HepG2 (cell line): ENCODE data around the gene CDC34. TPM values are rescaled to one million over a fixed set of nuclear protein-coding genes. Genes with fewer than 3 reads are reported as not detected.

ENCODE experiments used
- ATAC-seq: fragments of 200-7000 bp; cut with Tn5 transposase; 3 replicates; pipeline ENCODE4 v1.9.1; 2020; ENCODE audit warnings: mild to moderate bottlenecking, moderate library complexity
- BruUV-seq: library from RNA; stranded (reverse); fragments of 400-500 nt; replicated peaks from 2 replicates; lab custom pipeline; 2021; lab: Mats Ljungman, UMichigan
- CTCF ChIA-PET: fragments of 300-600 bp; formaldehyde crosslinking; extraction: SDS; loops from one replicate; lab custom pipeline; 2021; ENCODE audit warnings: low total read pairs, inconsistent platforms, low intra/inter-chr PET ratio; lab: Yijun Ruan, JAX
- POLR2A ChIA-PET: fragments of 350-600 bp; sonication (Branson Sonifier 250); formaldehyde crosslinking; loops from one replicate; lab custom pipeline; 2020; ENCODE audit warnings: antibody characterized with exemption, inconsistent platforms; lab: Yijun Ruan, JAX
- DNase-seq: peaks from one replicate; pipeline ENCODE4 v3.0.0-alpha.2; 2015; ENCODE audit warnings: low spot score
- FAIRE-seq: peaks from 3 replicates; lab custom pipeline; 2011; peaks lifted over from hg19 to GRCh38; lab: Jason Lieb, UNC
- H2AFZ ChIP-seq: one replicate; pipeline ENCODE4 v1.6.1; 2011; ENCODE audit warnings: low read length, inconsistent platforms
- H3K27ac ChIP-seq: fragments of 300-600 bp; 3 replicates; pipeline ENCODE4 v1.8.0; 2011; ENCODE audit warnings: mixed run types, mild to moderate bottlenecking, mixed read lengths, low read length, inconsistent platforms; ENCODE audit not compliant: insufficient read depth; ENCODE audit errors: extremely low read length
- H3K27me3 ChIP-seq, 2 experiments: fragments of 200-600 bp in 1 of 2; 2 replicates in 1 of 2; 3 replicates in 1 of 2; pipeline versions ENCODE4 v1.6.0 to v1.8.0; 2011; ENCODE audit warnings: low read length in 2 of 2, mild to moderate bottlenecking in 2 of 2, moderate library complexity in 2 of 2, inconsistent platforms in 1 of 2; ENCODE audit not compliant: insufficient read depth in 2 of 2, control insufficient read depth in 1 of 2
- H3K36me3 ChIP-seq, 2 experiments: fragments of 200-600 bp in 1 of 2; replicated peaks in 1 of 2; 2 replicates in 1 of 2; 3 replicates in 1 of 2; pipeline versions ENCODE4 v1.5.1 to v1.8.0; 2011; ENCODE audit warnings: low read length in 2 of 2, inconsistent platforms in 1 of 2; ENCODE audit not compliant: insufficient read depth in 2 of 2, control insufficient read depth in 1 of 2
- H3K4me1 ChIP-seq: 2 replicates; pipeline ENCODE4 v1.5.1; 2012; ENCODE audit warnings: low read length, inconsistent platforms; ENCODE audit not compliant: insufficient read depth
- H3K4me2 ChIP-seq: 2 replicates; pipeline ENCODE4 v1.6.0; 2011; ENCODE audit warnings: low read depth, low read length, inconsistent platforms
- H3K4me3 ChIP-seq, 3 experiments: fragments of 200-600 bp in 1 of 3; sonication (generic), shearing (Covaris generic) in 1 of 3; replicated peaks in 1 of 3; 2 replicates each; pipeline ENCODE4 v1.5.1; 2011 to 2016; ENCODE audit warnings: low read length in 3 of 3, inconsistent platforms in 2 of 3, low read depth in 2 of 3, mild to moderate bottlenecking in 2 of 3, control low read depth in 1 of 3, mixed read lengths in 1 of 3; ENCODE audit not compliant: insufficient read depth in 1 of 3
- H3K79me2 ChIP-seq: one replicate; pipeline ENCODE4 v1.6.1; 2011; ENCODE audit warnings: low read length, inconsistent platforms; ENCODE audit not compliant: insufficient read depth
- H3K9ac ChIP-seq: 2 replicates; pipeline ENCODE4 v1.6.0; 2011; ENCODE audit warnings: mild to moderate bottlenecking, low read depth, low read length, inconsistent platforms; ENCODE audit not compliant: insufficient read depth
- H3K9me3 ChIP-seq: 2 replicates; pipeline ENCODE4 v1.5.1; 2012; ENCODE audit warnings: mild to moderate bottlenecking, low read length
- H4K20me1 ChIP-seq: 2 replicates; pipeline ENCODE4 v1.6.0; 2011; ENCODE audit warnings: inconsistent platforms, mild to moderate bottlenecking, low read length, moderate library complexity; ENCODE audit not compliant: insufficient read depth
- GATA4 ChIP-seq: sonication (generic); IDR thresholded peaks from 2 replicates; pipeline ENCODE4 v1.6.1; 2016; ENCODE audit warnings: antibody characterized with exemption, low read depth, borderline replicate concordance
- HNRNPUL1 ChIP-seq: fragments of 200-400 bp; formaldehyde crosslinking; IDR thresholded peaks from 2 replicates; pipeline ENCODE4 v1.6.1; 2017; ENCODE audit warnings: low read depth, mild to moderate bottlenecking, low read length, moderate library complexity
- MBD4 ChIP-seq: IDR thresholded peaks from 2 replicates; pipeline ENCODE4 v1.6.1; 2012; ENCODE audit warnings: low read length, inconsistent platforms, borderline replicate concordance
- MXD4 ChIP-seq: IDR thresholded peaks from 2 replicates; pipeline ENCODE4 v1.6.1; 2016; ENCODE audit warnings: mild to moderate bottlenecking, missing biosample characterization, missing genetic modification reagents
- NFE2L1 ChIP-seq: sonication (generic); formaldehyde crosslinking; IDR thresholded peaks from 2 replicates; pipeline ENCODE4 v1.4.0; 2020; ENCODE audit warnings: missing genetic modification reagents, mild to moderate bottlenecking, borderline replicate concordance
- PRMT3 ChIP-seq: sonication (generic); formaldehyde crosslinking; IDR thresholded peaks from 2 replicates; pipeline ENCODE4 v1.8.1; 2022; ENCODE audit warnings: low read depth, mild to moderate bottlenecking, moderate library complexity, missing genetic modification reagents, borderline replicate concordance
- RBFOX2 ChIP-seq: fragments of 200-400 bp; formaldehyde crosslinking; IDR thresholded peaks from 2 replicates; pipeline ENCODE4 v1.6.1; 2017; ENCODE audit warnings: low read depth, mild to moderate bottlenecking, low read length
- RBM39 ChIP-seq: fragments of 200-400 bp; formaldehyde crosslinking; IDR thresholded peaks from one replicate; pipeline ENCODE4 v1.6.1; 2018; ENCODE audit warnings: antibody characterized with exemption, mild to moderate bottlenecking, low read depth, low read length; ENCODE audit not compliant: poor library complexity, severe bottlenecking
- SKIL ChIP-seq: sonication (generic); formaldehyde crosslinking; IDR thresholded peaks from 2 replicates; pipeline ENCODE4 v1.8.0; 2022; ENCODE audit warnings: missing genetic modification reagents, mild to moderate bottlenecking, moderate library complexity, borderline replicate concordance
- SRY ChIP-seq: sonication (generic); formaldehyde crosslinking; IDR thresholded peaks from 2 replicates; pipeline ENCODE4 v1.8.0; 2022; ENCODE audit warnings: mild to moderate bottlenecking, missing genetic modification reagents
- TCF12 ChIP-seq, 2 experiments: fragments of 450-650 bp in 1 of 2; sonication (generic) in 1 of 2; formaldehyde crosslinking in 1 of 2; IDR thresholded peaks; 2 replicates each; pipeline versions ENCODE4 v1.6.1 to v1.8.0; 2017 to 2022; ENCODE audit warnings: antibody characterized with exemption in 1 of 2, mild to moderate bottlenecking in 1 of 2, missing genetic modification reagents in 1 of 2, moderate library complexity in 1 of 2
- TMF1 ChIP-seq: sonication (generic); formaldehyde crosslinking; IDR thresholded peaks from 2 replicates; pipeline ENCODE4 v1.8.1; 2022; ENCODE audit warnings: low read depth, missing genetic modification reagents
- U2AF2 ChIP-seq: fragments of 200-400 bp; formaldehyde crosslinking; IDR thresholded peaks from 2 replicates; pipeline ENCODE4 v1.6.1; 2017; ENCODE audit warnings: low read depth, mild to moderate bottlenecking, low read length
- ZBTB25 ChIP-seq: IDR thresholded peaks from 2 replicates; pipeline ENCODE4 v1.6.1; 2018; ENCODE audit warnings: missing genetic modification reagents
- ZBTB7A ChIP-seq: sonication (generic); formaldehyde crosslinking; IDR thresholded peaks from 2 replicates; pipeline ENCODE4 v1.8.0; 2022; ENCODE audit warnings: mild to moderate bottlenecking, missing genetic modification reagents
- ZFP82 ChIP-seq: sonication (generic); formaldehyde crosslinking; IDR thresholded peaks from 2 replicates; pipeline ENCODE4 v1.5.1; 2020; ENCODE audit warnings: mild to moderate bottlenecking, missing genetic modification reagents, borderline replicate concordance
- ZNF687 ChIP-seq: sonication (generic); formaldehyde crosslinking; IDR thresholded peaks from 2 replicates; pipeline ENCODE4 v1.5.1; 2020; ENCODE audit warnings: mild to moderate bottlenecking, missing genetic modification reagents, moderate library complexity
- WGBS: methylation state at CpG from one replicate; pipeline ENCODE4 v1.1.6; 2017; ENCODE audit warnings: low lambda C conversion rate; 5-methylcytosine and 5-hydroxymethylcytosine counted together
- in situ Hi-C: cut with HindIII; loops from 2 replicates; pipeline ENCODE4 v1.10.0; 2017; ENCODE audit warnings: low pct_unique_long_range_greater_than_20kb; ENCODE audit not compliant: extremely low pct_ligation_motif_present
- intact Hi-C: fragments of 100-400 bp; cut with micrococcal nuclease; formaldehyde crosslinking; loops from one replicate; pipeline ENCODE4 v1.10.0; 2022; ENCODE audit not compliant: unreplicated experiment
- polyA plus RNA-seq, 8 experiments: library from polyadenylated mRNA; depleted of rRNA in 3 of 8; stranded (reverse) in 7 of 8; unstranded in 1 of 8; fragments of >200 nt; fragmentation: Illumina TruSeq in 4 of 8; extraction: Trizol in 4 of 8; gene quantifications; 2 replicates each; pipeline versions ENCODE4 v1.2.1 to v1.2.3, GENCODE V29; 2011 to 2016; ENCODE audit warnings: low read depth in 4 of 8, missing spikeins in 1 of 8, mixed read lengths in 1 of 8; ENCODE audit not compliant: insufficient read depth in 1 of 8
- total RNA-seq, 5 experiments: library from RNA; depleted of rRNA; stranded (reverse); fragments of >200 nt; fragmentation: Illumina TruSeq; extraction: Trizol; gene quantifications; 2 replicates each; pipeline ENCODE4 v1.2.3, GENCODE V29; 2016; ENCODE audit warnings: low read depth in 1 of 5

The CDC34 gene
- total and polyA plus RNA-seq, 2 of the 13 experiments (the other 11 are each of a cell fraction or from before 2014, with no cell fraction given) = 138 to 150 TPM

GRCh38 chr19:498511-498891, 33.1 kb upstream of the CDC34 start:
- DNase-seq (no peak), ATAC-seq (peak; percentile 59), FAIRE-seq (no peak)
- peak overlapping the region; percentile 90 for H3K4me2 ChIP-seq
- no TSS peak for BruUV-seq
- no peak overlapping the region for H2AFZ ChIP-seq
- no peaks in the 10 kb centered on the region for H4K20me1 ChIP-seq
- H3K4me3 ChIP-seq = peak overlapping the region; percentile 49 to 78 (median 55)
- no peaks in the 10 kb centered on the region for H3K36me3 ChIP-seq
- ChIA-PET CTCF (no interaction called here), POLR2A (interaction anchor here (1.0 to 1.9 kb wide), 3 partner anchors 8 to 240 kb away, joined by 3 to 14 read pairs (median 5); no protein-coding TSS in a partner anchor)
- in situ Hi-C loops (no loop called here), intact Hi-C loops (no loop called here)
- peaks cover 44% of the 10 kb centered on the region for H3K4me1 ChIP-seq
- H3K9ac ChIP-seq = peak overlapping the region; percentile 49; the same call in 1 of the 2 replicates
- H3K79me2 ChIP-seq = no peaks in the 10 kb centered on the region
- WGBS = 10% methylated on average over 4 of the region's 26 CpGs
- peaks cover 0 to 4% of the 10 kb centered on the region in 2 experiments; a peak in 2 of 5 replicates for H3K27me3 ChIP-seq
- no peak overlapping the region for H3K27ac ChIP-seq
- no peaks in the 10 kb centered on the region for H3K9me3 ChIP-seq
- no peak for TF ChIP-seq RBM39
- TF ChIP-seq TMF1 (CRISPR knock-in tag) = no peak
- TF ChIP-seq NFE2L1 (CRISPR knock-in tag) = no peak
- TF ChIP-seq GATA4 = no peak
- TF ChIP-seq PRMT3 = no peak
- TF ChIP-seq MBD4 = no peak
- TF ChIP-seq ZFP82 (CRISPR knock-in tag) = no peak
- TF ChIP-seq HNRNPUL1 = no peak
- TF ChIP-seq RBFOX2 = peak; percentile 25; the same call in 1 of the 2 replicates
- TF ChIP-seq U2AF2 = no peak
- TF ChIP-seq ZBTB7A (CRISPR knock-in tag) = no peak
- TF ChIP-seq TCF12 (IDR thresholded peaks at IDR 0.05) = no peak
- no peak for TF ChIP-seq TCF12 (CRISPR knock-in tag; IDR thresholded peaks at IDR 0.05)
- TF ChIP-seq ZNF687 = peak; percentile 49; the same call in 1 of the 2 replicates
- no peak for TF ChIP-seq SRY
- no peak for TF ChIP-seq SKIL (CRISPR knock-in tag)
- TF ChIP-seq MXD4 (CRISPR knock-in tag) = no peak
- TF ChIP-seq ZBTB25 (CRISPR knock-in tag) = no peak
